KBM-7 (cell line): ENCODE measurements around the gene ABHD16A.
A peak's percentile ranks its signal among the peaks of the same experiment; 100 is the strongest.

Experiments
- DNase-seq: peaks from one replicate; pipeline ENCODE4 v3.0.0-alpha.2; 2015
- in situ Hi-C: fragments of 300-500 bp; cut with MboI; formaldehyde crosslinking; loops from 2 replicates; pipeline ENCODE4 v1.14.3; 2020; ENCODE audit warnings: low sequenced_read_pairs, low pct_unique_long_range_greater_than_20kb, mixed read lengths

ABHD16A gene

DNA sequence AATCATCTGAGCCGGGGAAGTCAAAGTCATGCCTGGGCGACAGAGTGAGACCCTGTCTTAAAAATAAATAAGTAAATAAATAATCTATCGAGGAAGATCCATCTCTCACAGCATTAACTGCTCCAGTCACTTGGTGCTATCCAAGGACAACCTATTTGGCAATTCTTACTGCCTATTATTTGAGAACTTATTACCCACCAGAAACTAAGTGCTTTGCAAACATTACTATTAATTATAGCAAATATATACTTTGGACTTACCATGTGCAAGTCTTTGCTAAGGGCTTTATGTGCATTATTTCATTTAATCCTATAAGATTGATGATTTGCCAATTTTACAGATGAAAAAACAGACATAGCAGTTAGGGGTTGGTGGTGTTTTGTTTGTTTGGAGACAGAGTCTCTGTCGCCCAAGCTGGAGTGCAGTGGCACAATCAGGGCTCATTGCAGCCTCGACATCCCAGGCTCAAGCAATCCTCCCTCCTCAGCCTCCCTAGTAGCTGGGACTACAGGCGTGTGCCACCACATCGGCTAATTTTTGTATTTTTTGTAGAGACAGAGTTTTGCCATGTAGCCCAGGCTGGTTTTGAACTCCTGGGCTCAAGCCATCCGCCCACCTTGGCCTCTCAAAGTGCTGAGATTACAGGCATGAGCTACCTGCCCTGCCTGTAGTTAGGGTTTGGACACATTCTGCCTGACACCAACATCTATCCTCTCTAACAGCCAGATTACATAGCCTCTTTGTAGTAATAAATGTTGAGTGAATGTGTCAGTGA lies 48.4 kb downstream of the ABHD16A start:
- in situ Hi-C loops, result no loop called here
- DNase-seq, result no peak

GRCh38 chr6:31652925-31653724 lies 50.0 kb downstream of the ABHD16A start:
- in situ Hi-C loops, result no loop called here
- no peak for DNase-seq

GRCh38 chr6:31651602-31652191 lies 51.4 kb downstream of the ABHD16A start:
- DNase-seq, result peak; percentile 82
- in situ Hi-C loops, result no loop called here

GRCh38 chr6:31645325-31645724 lies 57.8 kb downstream of the ABHD16A start:
- in situ Hi-C loops, result no loop called here

DNA sequence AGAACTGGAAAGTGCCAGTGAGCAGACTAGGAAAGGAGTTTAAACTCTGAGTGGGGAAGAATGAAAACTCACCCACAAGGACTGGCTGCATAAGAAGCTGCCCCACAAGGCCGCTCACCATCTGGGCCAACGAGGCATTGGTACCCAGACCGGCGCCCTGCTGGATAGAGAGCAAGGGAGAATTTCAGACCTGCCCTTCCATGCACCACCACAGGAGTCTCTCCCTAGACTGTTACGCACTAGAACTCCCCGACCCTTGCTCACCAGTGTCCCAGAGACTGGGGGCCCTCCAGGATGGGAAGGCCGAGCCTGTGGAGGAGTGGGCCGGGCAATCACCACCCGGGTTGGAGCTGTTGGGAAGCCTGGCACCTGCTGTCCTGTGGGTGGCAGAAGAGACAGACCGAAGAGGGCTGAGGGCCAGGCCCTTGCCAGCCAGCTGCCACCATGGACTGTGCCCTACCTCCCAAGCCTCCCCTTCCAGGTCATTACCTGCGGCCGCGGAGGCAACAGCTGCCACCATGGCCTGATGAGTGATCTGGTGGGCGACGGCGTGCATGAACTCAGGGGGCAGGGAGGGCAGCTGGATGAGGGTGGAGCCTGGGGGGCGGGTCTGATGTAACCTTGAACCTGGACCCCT lies 59.2 kb downstream of the ABHD16A start:
- in situ Hi-C loops, result no loop called here

More at GRCh38 chr6:31645325-31645724, 57.8 kb downstream of the ABHD16A start:
- no peak for DNase-seq

DNA sequence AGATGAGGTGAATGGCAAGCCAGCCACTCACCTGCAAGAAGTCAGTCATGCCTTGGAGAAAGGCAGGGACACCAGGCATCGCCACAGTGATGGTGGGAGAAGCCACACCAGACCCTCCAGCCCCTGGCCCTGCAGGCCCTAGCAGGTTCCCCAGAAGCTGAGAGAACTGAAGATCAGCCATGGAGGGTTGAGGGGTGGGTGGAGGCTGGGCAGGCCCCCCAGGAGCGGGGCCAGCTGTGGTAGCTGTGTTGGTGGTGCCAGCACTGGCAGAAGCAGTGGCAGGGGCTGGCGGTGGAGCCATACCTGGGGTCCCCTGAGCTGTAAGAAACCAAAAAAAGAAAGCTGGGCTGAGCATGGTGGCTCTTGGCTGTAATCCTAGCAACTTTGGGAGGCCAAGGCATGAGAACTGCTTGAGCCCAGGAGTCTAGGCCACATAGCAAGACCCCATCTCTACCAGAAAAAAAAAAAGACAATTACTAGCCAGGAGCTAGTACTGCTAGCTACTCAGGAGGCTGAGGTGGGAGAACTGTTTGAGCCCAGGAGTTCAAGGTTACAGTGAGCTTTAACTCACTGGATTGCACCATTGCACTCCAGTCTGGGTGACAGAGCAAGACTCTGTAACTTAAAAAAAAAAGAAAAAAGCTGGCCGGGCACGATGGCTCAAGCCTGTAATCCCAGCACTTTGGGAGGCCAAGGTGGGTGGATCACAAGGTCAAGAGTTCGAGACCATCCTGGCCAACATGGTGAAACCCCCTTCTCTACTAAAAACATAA lies 60.1 kb downstream of the ABHD16A start:
- in situ Hi-C loops, result no loop called here
- no peak for DNase-seq

More for the DNA sequence above, 59.2 kb downstream of the ABHD16A start:
- DNase-seq, result no peak

DNA sequence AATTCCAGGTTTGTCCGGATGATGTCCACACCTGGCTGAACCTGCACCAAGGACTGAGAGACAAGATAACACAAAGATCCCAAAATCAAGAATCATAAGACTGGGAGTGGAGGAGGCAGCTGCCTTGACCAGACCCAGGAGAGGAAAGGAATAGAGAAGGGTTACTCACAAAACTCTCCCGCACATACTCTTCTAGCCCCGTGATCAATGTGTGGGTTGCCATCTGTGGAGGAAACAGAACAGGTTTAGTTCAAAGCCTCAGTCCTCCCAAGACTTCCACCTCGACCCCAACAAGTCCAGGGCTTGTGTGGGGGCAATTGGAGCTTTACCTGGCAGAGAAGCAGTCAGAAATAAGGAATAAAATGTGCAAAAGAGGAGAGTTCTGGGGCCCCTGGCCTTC lies 61.8 kb downstream of the ABHD16A start:
- in situ Hi-C loops, result no loop called here
- DNase-seq, result no peak

- DNase-seq, result no peak
- in situ Hi-C loops, result no loop called here
Measured at GRCh38 chr6:31640612-31641011, 62.5 kb downstream of the ABHD16A start.

DNA sequence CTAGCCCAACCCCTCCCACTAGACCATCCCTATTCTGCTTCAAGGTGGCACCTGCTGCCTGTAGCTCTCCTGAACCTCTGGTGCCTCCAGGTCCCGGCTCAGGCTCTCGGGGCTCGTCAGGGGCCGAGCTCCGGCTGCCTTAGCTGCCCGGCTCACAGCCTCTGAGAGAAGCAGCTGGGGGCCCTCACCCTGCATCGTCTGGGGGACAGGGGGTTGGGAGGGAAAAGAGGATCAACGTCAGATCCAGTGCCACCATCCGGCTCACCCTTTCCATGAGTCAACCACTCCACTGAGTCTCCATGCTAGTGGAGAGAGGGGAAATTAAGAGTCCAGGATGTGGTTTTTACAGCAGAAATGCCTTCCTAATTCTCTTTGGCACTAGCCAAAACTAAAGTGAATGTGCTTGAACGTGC lies 63.7 kb downstream of the ABHD16A start:
- DNase-seq, result no peak
- in situ Hi-C loops, result no loop called here

GRCh38 chr6:31639043-31639442 lies 64.1 kb downstream of the ABHD16A start:
- DNase-seq, result no peak
- in situ Hi-C loops, result no loop called here
